Activated T-cell treated with anti-CD3 and anti-CD28 coated beads for 24 hours (primary cell): ENCODE measurements around the gene CHTF8.

Experiments used
- DNase-seq: peaks from one replicate; pipeline ENCODE4 v3.0.0-alpha.2; 2020; ENCODE audit warnings: low read depth

Gene CHTF8

GRCh38 chr16:69084289-69084688, 48.1 kb downstream of the CHTF8 start:
- DNase-seq: no peak

GRCh38 chr16:69083306-69083941, 49.0 kb downstream of the CHTF8 start:
- DNase-seq: no peak

GRCh38 chr16:69079697-69080096, 52.7 kb downstream of the CHTF8 start:
- DNase-seq: no peak

- DNase-seq: no peak
Measured at GRCh38 chr16:69078073-69078472, 54.3 kb downstream of the CHTF8 start.

- no peak for DNase-seq
Measured at GRCh38 chr16:69077251-69077650, 55.1 kb downstream of the CHTF8 start.

- DNase-seq: no peak
Measured at GRCh38 chr16:69073181-69073702, 59.1 kb downstream of the CHTF8 start.

- no peak for DNase-seq
Measured at GRCh38 chr16:69072640-69072974, 59.8 kb downstream of the CHTF8 start.

- DNase-seq: no peak
Measured at GRCh38 chr16:69071036-69071435, 61.4 kb downstream of the CHTF8 start.

GRCh38 chr16:69069504-69069903, 62.9 kb downstream of the CHTF8 start:
- DNase-seq: no peak
